Caki2 (cell line): ENCODE data around the gene DCAF17. TPM values are rescaled to one million over a fixed set of nuclear protein-coding genes. Genes with fewer than 3 reads are reported as not detected.
"Not testable (repeated sequence)": the region's sequence is repeated elsewhere in the genome, so short reads cannot be mapped to it uniquely, and the experiment has no call there.

ENCODE experiments used
- DNase-seq: peaks from one replicate; pipeline ENCODE4 v3.0.0-alpha.2; 2015; ENCODE audit warnings: low read depth
- in situ Hi-C: cut with HindIII; loops from 2 replicates; pipeline ENCODE4 v1.10.0; 2016; ENCODE audit warnings: low sequenced_read_pairs, low pct_unique_long_range_greater_than_20kb, mixed read lengths
- total RNA-seq: library from RNA; depleted of rRNA; stranded (reverse); fragments of >200 nt; shearing (Covaris generic); gene quantifications from 2 replicates; pipeline ENCODE4 v1.2.3, GENCODE V29; 2014; ENCODE audit warnings: low replicate concordance; rRNA removed

The DCAF17 gene
- total RNA-seq, 1 experiment from 2014 or later = 5.9 TPM

DNA sequence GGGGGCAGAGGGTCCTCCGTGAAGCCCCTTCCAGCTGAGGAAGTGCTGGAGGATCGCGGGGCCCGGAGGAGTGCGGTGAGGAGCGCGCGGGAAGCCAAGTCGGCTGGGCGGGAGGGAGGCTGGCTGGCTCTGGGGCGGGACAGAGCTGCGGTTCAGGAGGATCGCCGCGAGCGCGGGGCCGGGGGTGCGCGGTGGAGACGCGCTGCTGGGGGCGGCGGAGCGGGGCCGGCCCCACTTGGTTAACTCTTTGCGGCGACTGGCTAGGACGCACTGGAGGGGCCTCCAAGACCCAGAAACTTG is 88.7 kb downstream of the DCAF17 start:
- DNase-seq = no peak
- in situ Hi-C loops = no loop called here

DNA sequence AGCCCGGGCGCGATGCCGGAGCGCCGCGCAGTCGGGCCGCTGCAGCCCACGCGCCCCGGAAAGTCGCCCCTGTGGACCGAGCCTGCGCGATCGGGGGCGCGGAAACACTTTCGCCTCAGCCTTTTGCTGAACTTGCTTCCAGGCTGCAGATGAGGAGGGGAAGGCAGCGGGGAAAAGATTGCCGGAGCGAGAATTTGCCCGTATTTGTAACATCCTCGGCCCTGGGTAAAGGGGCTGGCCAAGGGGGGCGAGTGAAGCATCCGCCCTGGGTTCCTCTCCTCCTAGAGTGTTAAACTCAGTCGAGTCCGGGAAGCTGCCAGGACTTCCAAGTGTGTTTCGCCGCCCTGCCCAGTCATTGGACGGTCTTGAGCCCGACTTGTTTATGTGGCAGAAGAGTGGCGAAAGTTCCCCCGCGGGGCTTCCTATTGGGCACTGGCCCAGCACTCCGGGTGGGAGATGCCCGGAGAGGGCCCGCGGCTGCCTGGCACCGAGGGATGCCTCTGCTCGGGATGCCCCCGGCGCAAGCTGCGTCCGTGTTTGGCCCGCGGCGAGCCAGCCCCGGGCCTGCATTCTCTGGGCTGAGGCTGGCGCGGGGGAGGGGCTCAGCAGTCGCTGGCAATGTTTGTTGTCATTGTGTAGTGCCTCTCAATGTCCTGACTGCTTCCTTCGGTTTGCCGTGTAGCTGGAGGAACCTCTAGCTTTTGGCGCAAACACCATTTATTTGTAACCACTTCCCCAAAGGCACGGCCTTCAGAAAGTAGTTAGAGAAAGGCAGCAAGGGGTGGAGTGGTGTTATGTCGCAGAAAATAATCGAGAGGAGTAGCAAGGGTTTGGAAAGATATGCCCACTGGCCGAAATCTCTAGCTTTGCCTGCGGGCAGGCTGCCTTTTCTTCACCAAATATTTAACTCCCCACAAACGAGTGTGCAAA is 89.3 kb downstream of the DCAF17 start:
- in situ Hi-C loops = no loop called here
- DNase-seq = no peak

DNA sequence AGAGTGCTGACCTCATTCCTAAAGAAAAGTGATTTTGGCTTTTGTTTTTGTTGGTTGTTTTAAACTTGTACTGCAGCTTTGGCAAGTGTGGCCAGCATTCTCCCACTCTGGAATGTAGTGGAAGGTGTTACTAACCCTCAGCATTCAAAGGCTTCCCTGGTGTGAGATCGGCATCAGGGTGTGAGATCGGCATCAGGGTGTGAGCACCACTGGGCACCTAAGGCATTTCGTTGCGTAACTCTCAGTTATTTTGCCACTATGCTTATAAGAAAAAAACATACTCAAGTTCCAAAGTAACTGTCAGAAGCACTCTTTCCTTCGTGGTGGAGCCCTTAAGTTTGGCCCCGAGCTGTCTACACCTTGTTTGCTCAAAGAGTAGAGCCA is 90.0 kb downstream of the DCAF17 start:
- in situ Hi-C loops = no loop called here
- DNase-seq = no peak

DNA sequence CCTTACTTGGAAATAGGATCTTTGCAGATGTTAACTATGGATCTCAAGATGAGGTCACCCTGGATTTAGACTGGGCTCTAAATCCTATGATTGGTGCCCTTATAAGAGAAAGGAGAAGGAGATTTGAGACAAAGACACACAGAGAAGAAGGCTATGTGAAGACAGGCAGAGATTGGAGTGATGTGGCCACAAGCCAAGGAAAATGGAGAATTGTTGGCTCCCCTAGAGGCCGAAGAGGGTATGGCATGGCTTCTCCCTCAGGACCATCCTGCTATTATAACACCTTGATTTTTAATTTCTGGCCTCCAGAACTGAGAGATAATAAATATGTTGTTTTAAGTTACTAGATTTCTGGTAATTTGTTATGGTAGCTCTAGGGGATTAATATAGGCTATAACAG is 95.9 kb downstream of the DCAF17 start:
- no peak for DNase-seq
- in situ Hi-C loops = no loop called here

DNA sequence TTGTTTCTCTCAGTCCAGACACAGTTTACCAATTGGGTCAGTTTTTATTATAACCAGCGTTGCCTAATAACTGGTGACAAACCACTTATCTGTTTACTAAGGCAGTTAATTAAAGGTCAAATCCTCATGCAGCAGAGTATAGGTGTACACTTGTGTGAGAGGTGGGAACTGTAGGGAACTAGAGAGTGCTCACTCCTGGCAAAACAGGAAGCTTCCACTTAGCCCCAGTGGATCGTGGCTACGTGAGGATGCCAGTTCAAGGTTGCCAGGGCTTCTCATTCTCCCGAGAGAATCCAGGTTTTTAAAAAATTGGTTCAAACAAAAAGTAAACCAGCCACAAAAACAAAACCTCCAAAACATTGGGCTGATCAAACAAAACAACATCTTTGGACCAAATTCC is 96.4 kb downstream of the DCAF17 start:
- in situ Hi-C loops = no loop called here

DNA sequence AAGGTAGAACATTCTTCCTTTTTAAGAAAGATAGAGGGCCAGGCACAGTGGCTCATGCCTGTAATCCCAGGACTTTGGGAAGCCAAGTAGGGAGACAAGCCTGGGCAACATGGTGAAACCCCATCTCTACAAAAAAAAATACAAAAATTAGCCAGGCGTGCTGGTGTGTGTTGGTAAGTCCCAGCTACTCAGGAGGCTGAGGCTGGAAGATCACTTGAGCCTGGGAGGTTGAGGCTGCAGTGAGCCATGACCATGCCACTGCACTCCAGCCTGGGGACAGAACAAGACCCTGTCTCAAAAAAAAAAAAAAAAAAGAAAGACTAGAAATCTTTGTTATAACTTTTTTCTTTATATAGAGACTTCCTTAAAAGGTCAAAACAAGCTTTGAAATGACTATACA is 96.8 kb downstream of the DCAF17 start:
- DNase-seq, in situ Hi-C loops: not testable (repeated sequence)

More for the DNA sequence above, 96.4 kb downstream of the DCAF17 start:
- DNase-seq = no peak

DNA sequence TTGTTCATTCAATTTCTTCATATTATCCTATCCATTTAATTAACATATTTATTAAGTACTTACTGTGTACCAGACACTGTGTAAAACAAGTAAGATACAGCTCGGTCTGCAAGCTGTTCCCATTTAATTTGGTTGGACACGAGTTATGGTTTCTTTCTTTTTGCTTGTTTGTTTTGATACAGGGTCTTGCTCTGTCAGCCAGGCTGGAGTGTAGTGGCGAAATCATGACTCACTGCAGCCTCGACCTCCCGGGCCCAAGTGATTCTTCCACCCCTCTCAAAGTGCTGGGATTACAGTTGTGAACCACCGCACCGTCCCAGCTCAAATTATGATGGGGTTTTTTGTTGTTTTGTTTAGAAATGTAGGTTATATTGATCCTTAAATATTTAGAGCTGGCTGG is 97.3 kb downstream of the DCAF17 start:
- in situ Hi-C loops = no loop called here
- peak; percentile 14 for DNase-seq

DNA sequence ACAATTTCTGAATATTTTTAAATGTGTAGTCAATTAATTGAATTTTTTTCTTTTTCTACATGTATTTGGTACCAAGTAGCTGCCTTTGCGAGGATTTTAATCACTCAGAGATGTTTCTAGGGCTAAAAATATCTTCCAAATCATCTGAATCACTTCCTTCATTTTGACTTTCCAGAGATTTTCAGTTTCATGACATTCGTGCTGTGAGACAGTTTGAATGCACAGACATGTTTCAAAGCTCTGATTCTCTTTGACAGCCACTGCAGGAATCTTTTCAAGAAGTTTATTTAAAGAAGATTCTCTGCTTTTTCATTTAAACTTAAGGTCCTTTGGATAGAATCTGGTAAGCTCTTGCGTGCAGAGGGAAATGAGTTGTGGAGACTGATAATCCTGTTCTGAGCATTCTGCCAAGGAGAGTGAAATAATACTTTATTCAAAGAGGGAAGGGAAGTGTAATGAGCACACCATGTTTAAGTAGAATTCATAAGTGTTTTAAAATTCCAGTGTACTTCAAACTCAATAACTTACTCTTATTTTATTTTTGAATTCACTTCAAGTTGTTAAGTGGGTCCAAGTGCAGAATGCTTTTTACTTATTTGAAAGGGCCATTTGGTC is 97.9 kb downstream of the DCAF17 start:
- DNase-seq = no peak
- in situ Hi-C loops = no loop called here

DNA sequence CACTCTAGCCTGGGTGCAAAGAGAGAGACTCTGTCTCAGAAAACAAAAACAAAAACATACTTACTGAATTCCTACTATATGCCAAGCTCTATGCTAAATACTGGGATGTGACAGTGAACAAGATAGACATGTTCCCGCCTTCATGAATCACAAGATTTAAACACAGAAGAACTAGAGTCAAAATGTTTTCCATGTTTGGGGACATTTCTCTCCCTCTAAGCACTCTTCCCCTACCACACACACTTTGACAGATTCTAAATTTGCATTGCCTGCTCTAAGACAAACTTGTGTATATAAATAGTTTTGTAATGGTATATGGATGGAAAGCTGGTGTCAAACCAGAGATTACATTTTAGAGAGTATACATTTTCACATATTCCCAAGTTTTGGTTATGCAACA is 99.3 kb downstream of the DCAF17 start:
- DNase-seq = no peak
- in situ Hi-C loops = no loop called here

Other genes starting within 250 kb of the DCAF17 start
- gene METTL8, start 236 bp upstream of the DCAF17 start, total RNA-seq = 13.2 and 28.5 TPM in 2 replicates
- gene CYBRD1, start 88.2 kb downstream of the DCAF17 start, total RNA-seq = not detected in 2 replicates